Endothelial cell of umbilical vein (primary cell): ENCODE data around the gene DBI. TPM values are rescaled to one million over a fixed set of nuclear protein-coding genes. Genes with fewer than 3 reads are reported as not detected.

Source experiments
- BruUV-seq: library from RNA; stranded (reverse); fragments of 400-500 nt; replicated peaks from 2 replicates; lab custom pipeline; 2021; lab: Mats Ljungman, UMichigan
- CTCF ChIA-PET: fragments of 300-600, 350-600 bp; sonication (Branson Sonifier 250); formaldehyde crosslinking; loops from one replicate; lab custom pipeline; 2021; ENCODE audit warnings: antibody characterized with exemption, inconsistent platforms; lab: Charles Lee
- POLR2A ChIA-PET: fragments of 300-600, 350-600 bp; sonication (Branson Sonifier 250); formaldehyde crosslinking; loops from one replicate; lab custom pipeline; 2021; ENCODE audit warnings: antibody characterized with exemption, inconsistent platforms; lab: Charles Lee
- DNase-seq: peaks from one replicate; pipeline ENCODE4 v3.0.0-alpha.2; 2011; ENCODE audit warnings: low read depth, low spot score
- FAIRE-seq: peaks from 2 replicates; lab custom pipeline; 2011; peaks lifted over from hg19 to GRCh38; lab: Jason Lieb, UNC
- H2AFZ ChIP-seq: 2 replicates; pipeline ENCODE4 v1.6.0; 2012; ENCODE audit warnings: low read depth, low read length, control low read depth, inconsistent platforms
- H3K27ac ChIP-seq: 2 replicates; pipeline ENCODE4 v1.5.1; 2011; ENCODE audit warnings: low read depth, mild to moderate bottlenecking, control low read depth, low read length, moderate library complexity; ENCODE audit not compliant: insufficient read depth
- H3K27me3 ChIP-seq, 2 experiments: 2 replicates each; pipeline versions ENCODE4 v1.6.0 to v1.6.1; 2011; ENCODE audit warnings: low read length in 2 of 2, mixed read lengths in 1 of 2; ENCODE audit not compliant: control insufficient read depth in 2 of 2, insufficient read depth in 2 of 2
- H3K36me3 ChIP-seq, 2 experiments: 2 replicates in 1 of 2; 3 replicates in 1 of 2; pipeline ENCODE4 v1.5.1; 2011; ENCODE audit warnings: low read length in 2 of 2, mild to moderate bottlenecking in 1 of 2, moderate library complexity in 1 of 2; ENCODE audit not compliant: control insufficient read depth in 2 of 2, insufficient read depth in 2 of 2; ENCODE audit errors: extremely low read depth in 1 of 2
- H3K4me1 ChIP-seq: 3 replicates; pipeline ENCODE4 v1.5.1; 2011; ENCODE audit warnings: mild to moderate bottlenecking, low read length; ENCODE audit not compliant: control insufficient read depth, insufficient read depth; ENCODE audit errors: extremely low read depth
- H3K4me2 ChIP-seq: 2 replicates; pipeline ENCODE4 v1.6.1; 2011; ENCODE audit warnings: low read length, control low read depth, mixed read lengths; ENCODE audit not compliant: insufficient read depth
- H3K4me3 ChIP-seq, 3 experiments: fragments of 200-600 bp in 1 of 3; sonication (generic), shearing (Covaris generic) in 1 of 3; replicated peaks in 1 of 3; 2 replicates each; pipeline ENCODE4 v1.5.1; 2011 to 2016; ENCODE audit warnings: control low read depth in 3 of 3, low read length in 3 of 3, mild to moderate bottlenecking in 2 of 3, inconsistent platforms in 1 of 3, low read depth in 1 of 3, moderate library complexity in 1 of 3; ENCODE audit not compliant: insufficient read depth in 1 of 3
- H3K79me2 ChIP-seq: 2 replicates; pipeline ENCODE4 v1.6.0; 2012; ENCODE audit warnings: low read length, inconsistent platforms; ENCODE audit not compliant: control insufficient read depth, insufficient read depth
- H3K9ac ChIP-seq: replicated peaks from 2 replicates; pipeline ENCODE3; 2011; ENCODE audit warnings: low read length, control low read depth; ENCODE audit not compliant: insufficient read depth; ENCODE audit errors: extremely low read depth
- H3K9me1 ChIP-seq: replicated peaks from 3 replicates; pipeline ENCODE4 v1.6.0; 2011; ENCODE audit warnings: mild to moderate bottlenecking, low read length; ENCODE audit not compliant: control insufficient read depth, insufficient read depth; ENCODE audit errors: extremely low read depth
- H3K9me3 ChIP-seq: replicated peaks from 2 replicates; pipeline ENCODE4 v1.5.1; 2012; ENCODE audit warnings: low read length, inconsistent platforms; ENCODE audit not compliant: control insufficient read depth, insufficient read depth
- H4K20me1 ChIP-seq: replicated peaks from 2 replicates; pipeline ENCODE3; 2011; ENCODE audit warnings: mild to moderate bottlenecking, low read length; ENCODE audit not compliant: control insufficient read depth, insufficient read depth; ENCODE audit errors: extremely low read depth
- CTCF ChIP-seq, 2 donors: IDR thresholded peaks; 1 replicate in 1 of 2; 2 replicates in 1 of 2; pipeline ENCODE4 v1.5.1; 2011; ENCODE audit warnings: low read length in 2 of 2, mild to moderate bottlenecking in 2 of 2, moderate library complexity in 2 of 2, control low read depth in 1 of 2, inconsistent platforms in 1 of 2, low read depth in 1 of 2; ENCODE audit not compliant: insufficient read depth in 1 of 2; ENCODE audit errors: extremely low read depth in 1 of 2
- EZH2 ChIP-seq: IDR thresholded peaks from 2 replicates; pipeline ENCODE4 v1.6.1; 2012; ENCODE audit warnings: borderline replicate concordance, low read depth, mild to moderate bottlenecking, moderate library complexity, low read length, inconsistent platforms; ENCODE audit not compliant: severe bottlenecking
- FOS ChIP-seq: IDR thresholded peaks from 2 replicates; pipeline ENCODE4 v1.6.1; 2011; ENCODE audit warnings: mild to moderate bottlenecking, low read length, moderate library complexity, borderline replicate concordance; ENCODE audit not compliant: insufficient read depth
- GATA2 ChIP-seq: IDR thresholded peaks from 2 replicates; pipeline ENCODE4 v1.7.0; 2011; ENCODE audit warnings: low read depth, mild to moderate bottlenecking, moderate library complexity, mixed read lengths, low read length; ENCODE audit not compliant: insufficient read length, insufficient read depth
- JUN ChIP-seq: IDR thresholded peaks from 2 replicates; pipeline ENCODE4 v1.6.1; 2011; ENCODE audit warnings: borderline replicate concordance, low read depth; ENCODE audit not compliant: insufficient read length, insufficient read depth
- MAX ChIP-seq: IDR thresholded peaks from 2 replicates; pipeline ENCODE4 v1.6.1; 2011; ENCODE audit not compliant: insufficient read depth, insufficient read length
- MYC ChIP-seq: IDR thresholded peaks from one replicate; pipeline ENCODE4 v1.6.1; 2011; ENCODE audit warnings: mild to moderate bottlenecking, low read depth, low read length
- POLR2A ChIP-seq: IDR thresholded peaks from 2 replicates; pipeline ENCODE4 v1.6.1; 2012; ENCODE audit warnings: low read depth, mild to moderate bottlenecking, control low read depth, low read length
- POLR2AphosphoS5 ChIP-seq: IDR thresholded peaks from 2 replicates; pipeline ENCODE4 v1.6.1; 2012; ENCODE audit warnings: low read depth, mild to moderate bottlenecking, control low read depth, low read length, moderate library complexity; ENCODE audit not compliant: insufficient read depth
- dilution Hi-C: fragments of 300-500 bp; cut with MboI; formaldehyde crosslinking; loops from one replicate; pipeline ENCODE4 v1.15.0; 2019; ENCODE audit warnings: low sequenced_read_pairs; ENCODE audit not compliant: extremely low pct_ligation_motif_present
- intact Hi-C: fragments of 100-400 bp; cut with micrococcal nuclease; formaldehyde crosslinking; loops from one replicate; pipeline ENCODE4 v1.10.0; 2022
- polyA plus RNA-seq, 4 experiments: library from polyadenylated mRNA; depleted of rRNA in 3 of 4; stranded (reverse) in 3 of 4; unstranded in 1 of 4; fragments of >200 nt; gene quantifications; 2 replicates each; pipeline versions ENCODE4 v1.2.1 to v1.2.3, GENCODE V29; 2011 to 2012; ENCODE audit warnings: missing spikeins in 1 of 4
- total RNA-seq: library from RNA; stranded (reverse); gene quantifications from 2 replicates; pipeline ENCODE4 v1.2.3, GENCODE V29; 2021

Gene DBI
- total and polyA plus RNA-seq, 2 donors (not counting 3 experiments of a cell fraction or from before 2014, with no cell fraction given): 214 to 233 TPM

- no peak for FAIRE-seq
- TF ChIP-seq EZH2 (no peak), FOS (no peak), JUN (no peak), GATA2 (no peak), MYC (no peak)
These were observed 33.4 kb upstream of the DBI start for GRCh38 chr2:119333360-119333759.

GRCh38 chr2:119333833-119334232 lies 32.9 kb upstream of the DBI start:
- Histone ChIP-seq H3K9me1 (no peaks in the 10 kb centered on the region), H3K4me1 (no peaks in the 10 kb centered on the region), H3K27me3 (no peaks in the 10 kb centered on the region), H3K9me3 (no peaks in the 10 kb centered on the region), H3K36me3 (no peaks in the 10 kb centered on the region), H2AFZ (no peak overlapping the region), H4K20me1 (no peaks in the 10 kb centered on the region), H3K27ac (no peak overlapping the region), H3K79me2 (no peaks in the 10 kb centered on the region), H3K4me3 (no peak overlapping the region), H3K9ac (no peak overlapping the region), H3K4me2 (no peak overlapping the region)
- ChIA-PET CTCF (no interaction called here), POLR2A (no interaction called here)
- intact Hi-C loops (no loop called here), dilution Hi-C loops (no loop called here)
- no peak for TF ChIP-seq EZH2
- TF ChIP-seq MAX: no peak
- TF ChIP-seq MYC: no peak
- no peak for TF ChIP-seq POLR2AphosphoS5
- TF ChIP-seq FOS: no peak
- TF ChIP-seq CTCF (IDR thresholded peaks at IDR 0.05; ENCODE audit: extremely low read depth in 1 of 2, insufficient read depth in 1 of 2, low read depth in 1 of 2, low read length in 2 of 2): no peak
- TF ChIP-seq POLR2A: no peak
- no peak for TF ChIP-seq GATA2
- no peak for TF ChIP-seq JUN
- BruUV-seq: no TSS peak
- DNase-seq: no peak
- FAIRE-seq: no peak

More at GRCh38 chr2:119333360-119333759, 33.4 kb upstream of the DBI start:
- Histone ChIP-seq H3K4me3 (no peak overlapping the region), H3K36me3 (no peaks in the 10 kb centered on the region), H2AFZ (no peak overlapping the region), H3K9me1 (no peaks in the 10 kb centered on the region), H4K20me1 (no peaks in the 10 kb centered on the region), H3K9me3 (no peaks in the 10 kb centered on the region), H3K4me1 (no peaks in the 10 kb centered on the region), H3K27ac (no peak overlapping the region), H3K9ac (no peak overlapping the region), H3K27me3 (no peaks in the 10 kb centered on the region), H3K4me2 (no peak overlapping the region), H3K79me2 (no peaks in the 10 kb centered on the region)
- ChIA-PET CTCF (no interaction called here), POLR2A (no interaction called here)
- dilution Hi-C loops: no loop called here
- no TSS peak for BruUV-seq
- intact Hi-C loops: no loop called here
- DNase-seq: no peak
